ENCODE data around the gene CYP3A4. TPM values are rescaled to one million over a fixed set of nuclear protein-coding genes. Genes with fewer than 3 reads are reported as not detected.

Gene CYP3A4
- polyA plus RNA-seq, 1 of the 3 experiments (the other 2 are of a cell fraction): not detected

DNA sequence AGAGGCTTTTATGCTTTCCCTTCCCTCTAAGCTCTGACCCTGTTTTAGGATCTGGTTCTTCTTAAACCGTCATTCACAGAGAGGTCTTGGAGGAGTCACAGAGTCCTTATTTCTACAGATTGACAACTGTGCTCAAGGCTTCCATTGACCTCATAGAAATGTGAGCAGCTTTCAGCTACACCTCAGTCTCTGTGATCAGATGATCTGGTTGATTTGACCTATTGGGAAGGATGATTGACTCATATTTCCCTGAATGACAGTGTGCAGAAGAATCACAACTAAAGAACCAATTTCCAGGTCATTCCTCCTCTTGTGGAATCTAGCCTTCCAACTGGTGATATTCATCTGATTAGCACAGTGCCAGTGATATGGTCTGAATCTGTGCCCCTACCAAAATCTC is 3.4 kb downstream of the CYP3A4 start (continued):
- TF ChIP-seq, protein P1, sequence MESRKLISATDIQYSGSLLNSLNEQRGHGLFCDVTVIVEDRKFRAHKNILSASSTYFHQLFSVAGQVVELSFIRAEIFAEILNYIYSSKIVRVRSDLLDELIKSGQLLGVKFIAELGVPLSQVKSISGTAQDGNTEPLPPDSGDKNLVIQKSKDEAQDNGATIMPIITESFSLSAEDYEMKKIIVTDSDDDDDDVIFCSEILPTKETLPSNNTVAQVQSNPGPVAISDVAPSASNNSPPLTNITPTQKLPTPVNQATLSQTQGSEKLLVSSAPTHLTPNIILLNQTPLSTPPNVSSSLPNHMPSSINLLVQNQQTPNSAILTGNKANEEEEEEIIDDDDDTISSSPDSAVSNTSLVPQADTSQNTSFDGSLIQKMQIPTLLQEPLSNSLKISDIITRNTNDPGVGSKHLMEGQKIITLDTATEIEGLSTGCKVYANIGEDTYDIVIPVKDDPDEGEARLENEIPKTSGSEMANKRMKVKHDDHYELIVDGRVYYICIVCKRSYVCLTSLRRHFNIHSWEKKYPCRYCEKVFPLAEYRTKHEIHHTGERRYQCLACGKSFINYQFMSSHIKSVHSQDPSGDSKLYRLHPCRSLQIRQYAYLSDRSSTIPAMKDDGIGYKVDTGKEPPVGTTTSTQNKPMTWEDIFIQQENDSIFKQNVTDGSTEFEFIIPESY (IDR thresholded peaks at IDR 0.05; ENCODE audit: borderline replicate concordance, low read depth): no peak
- TF ChIP-seq GABPA (IDR thresholded peaks at IDR 0.05; ENCODE audit: low read depth): no peak
- TF ChIP-seq RAD21 (IDR thresholded peaks at IDR 0.05; ENCODE audit: low read length): no peak
- TF ChIP-seq EP300 (IDR thresholded peaks at IDR 0.05; ENCODE audit: borderline replicate concordance in 1 of 2, low read depth in 1 of 2, low read length in 1 of 2): no peak
- TF ChIP-seq, protein P2, sequence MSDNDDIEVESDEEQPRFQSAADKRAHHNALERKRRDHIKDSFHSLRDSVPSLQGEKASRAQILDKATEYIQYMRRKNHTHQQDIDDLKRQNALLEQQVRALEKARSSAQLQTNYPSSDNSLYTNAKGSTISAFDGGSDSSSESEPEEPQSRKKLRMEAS (IDR thresholded peaks at IDR 0.05; ENCODE audit: low read depth): no peak
- TF ChIP-seq, protein P3, sequence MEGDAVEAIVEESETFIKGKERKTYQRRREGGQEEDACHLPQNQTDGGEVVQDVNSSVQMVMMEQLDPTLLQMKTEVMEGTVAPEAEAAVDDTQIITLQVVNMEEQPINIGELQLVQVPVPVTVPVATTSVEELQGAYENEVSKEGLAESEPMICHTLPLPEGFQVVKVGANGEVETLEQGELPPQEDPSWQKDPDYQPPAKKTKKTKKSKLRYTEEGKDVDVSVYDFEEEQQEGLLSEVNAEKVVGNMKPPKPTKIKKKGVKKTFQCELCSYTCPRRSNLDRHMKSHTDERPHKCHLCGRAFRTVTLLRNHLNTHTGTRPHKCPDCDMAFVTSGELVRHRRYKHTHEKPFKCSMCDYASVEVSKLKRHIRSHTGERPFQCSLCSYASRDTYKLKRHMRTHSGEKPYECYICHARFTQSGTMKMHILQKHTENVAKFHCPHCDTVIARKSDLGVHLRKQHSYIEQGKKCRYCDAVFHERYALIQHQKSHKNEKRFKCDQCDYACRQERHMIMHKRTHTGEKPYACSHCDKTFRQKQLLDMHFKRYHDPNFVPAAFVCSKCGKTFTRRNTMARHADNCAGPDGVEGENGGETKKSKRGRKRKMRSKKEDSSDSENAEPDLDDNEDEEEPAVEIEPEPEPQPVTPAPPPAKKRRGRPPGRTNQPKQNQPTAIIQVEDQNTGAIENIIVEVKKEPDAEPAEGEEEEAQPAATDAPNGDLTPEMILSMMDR (IDR thresholded peaks at IDR 0.05): no peak

DNA sequence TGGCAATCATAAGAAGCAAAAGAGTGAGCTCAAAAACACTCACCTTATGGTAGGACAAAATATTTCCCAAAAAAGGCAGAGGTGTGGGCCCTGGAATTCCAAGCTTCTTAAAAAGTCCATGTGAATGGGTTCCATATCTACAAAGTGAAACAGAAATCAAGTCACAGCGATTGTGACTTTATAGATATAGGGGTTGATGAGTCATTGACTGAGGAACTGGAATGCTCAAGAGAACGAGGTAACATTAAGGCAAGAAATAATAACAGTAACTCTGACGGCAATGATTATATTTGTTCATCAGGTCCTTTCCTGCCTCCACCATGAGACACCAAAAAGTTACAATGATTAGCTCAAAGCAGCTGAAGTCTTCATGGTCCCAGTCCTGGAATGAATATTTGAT is 4.0 kb downstream of the CYP3A4 start:
- no peak overlapping the region for H3K9ac ChIP-seq
- 4% methylated on average over 3 of the region's 3 CpGs for WGBS (ENCODE audit: low lambda C conversion rate)
- H3K4me2 ChIP-seq: no peak overlapping the region
- H3K4me3 ChIP-seq (ENCODE audit: low read depth in 2 of 2, low read length in 1 of 2): no peak overlapping the region
- no peaks in the 10 kb centered on the region for H3F3A ChIP-seq (replicated peaks; ENCODE audit: insufficient read depth)
- no peak for TF ChIP-seq RCOR1 (IDR thresholded peaks at IDR 0.05; ENCODE audit: low read length)
- TF ChIP-seq MEF2A (IDR thresholded peaks at IDR 0.05; ENCODE audit: borderline replicate concordance, low read depth): no peak
- TF ChIP-seq, protein P4, sequence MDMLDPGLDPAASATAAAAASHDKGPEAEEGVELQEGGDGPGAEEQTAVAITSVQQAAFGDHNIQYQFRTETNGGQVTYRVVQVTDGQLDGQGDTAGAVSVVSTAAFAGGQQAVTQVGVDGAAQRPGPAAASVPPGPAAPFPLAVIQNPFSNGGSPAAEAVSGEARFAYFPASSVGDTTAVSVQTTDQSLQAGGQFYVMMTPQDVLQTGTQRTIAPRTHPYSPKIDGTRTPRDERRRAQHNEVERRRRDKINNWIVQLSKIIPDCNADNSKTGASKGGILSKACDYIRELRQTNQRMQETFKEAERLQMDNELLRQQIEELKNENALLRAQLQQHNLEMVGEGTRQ (IDR thresholded peaks at IDR 0.05; ENCODE audit: borderline replicate concordance, low read depth, low read length): no peak
- no peak for TF ChIP-seq ELF1 (IDR thresholded peaks at IDR 0.05)
- TF ChIP-seq, protein P5, sequence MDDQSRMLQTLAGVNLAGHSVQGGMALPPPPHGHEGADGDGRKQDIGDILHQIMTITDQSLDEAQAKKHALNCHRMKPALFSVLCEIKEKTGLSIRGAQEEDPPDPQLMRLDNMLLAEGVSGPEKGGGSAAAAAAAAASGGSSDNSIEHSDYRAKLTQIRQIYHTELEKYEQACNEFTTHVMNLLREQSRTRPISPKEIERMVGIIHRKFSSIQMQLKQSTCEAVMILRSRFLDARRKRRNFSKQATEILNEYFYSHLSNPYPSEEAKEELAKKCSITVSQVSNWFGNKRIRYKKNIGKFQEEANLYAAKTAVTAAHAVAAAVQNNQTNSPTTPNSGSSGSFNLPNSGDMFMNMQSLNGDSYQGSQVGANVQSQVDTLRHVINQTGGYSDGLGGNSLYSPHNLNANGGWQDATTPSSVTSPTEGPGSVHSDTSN (IDR thresholded peaks at IDR 0.05): no peak
- TF ChIP-seq FOSL2 (IDR thresholded peaks at IDR 0.05; ENCODE audit: borderline replicate concordance, low read depth): no peak
- no peak for TF ChIP-seq POLR2AphosphoS5 (IDR thresholded peaks at IDR 0.05; ENCODE audit: low read depth, low read length)
- TF ChIP-seq GABPA (IDR thresholded peaks at IDR 0.05; ENCODE audit: low read depth): no peak
- no peak for TF ChIP-seq TAF1 (IDR thresholded peaks at IDR 0.05; ENCODE audit: borderline replicate concordance, low read depth, low read length)
- TF ChIP-seq YY1 (IDR thresholded peaks at IDR 0.05; ENCODE audit: low read depth): no peak
- TF ChIP-seq TCF12 (IDR thresholded peaks at IDR 0.05): no peak
- TF ChIP-seq EP300 (IDR thresholded peaks at IDR 0.05; ENCODE audit: borderline replicate concordance in 1 of 2, low read depth in 1 of 2, low read length in 1 of 2): no peak
- no peak for TF ChIP-seq RFX5 (IDR thresholded peaks at IDR 0.05; ENCODE audit: low read length)
- no peak for TF ChIP-seq SMC3 (IDR thresholded peaks at IDR 0.05; ENCODE audit: low read depth, low read length)
- no peaks in the 10 kb centered on the region for H3K4me1 ChIP-seq (ENCODE audit: control insufficient read depth in 1 of 2, insufficient read depth in 2 of 2, low read depth in 1 of 2, low read length in 1 of 2)
- no peaks in the 10 kb centered on the region for H4K20me1 ChIP-seq (ENCODE audit: insufficient read depth)
- CTCF ChIA-PET: interaction anchor here (1.4 kb wide), 1 partner anchor 9 kb away, joined by 3 read pairs; no protein-coding TSS in a partner anchor
- no peak for DNase-seq
- no peaks in the 10 kb centered on the region for H3K79me2 ChIP-seq (ENCODE audit: insufficient read depth)
- H2AFZ ChIP-seq (ENCODE audit: low read depth): no peak overlapping the region
- H3K9me3 ChIP-seq: no peaks in the 10 kb centered on the region
- no peaks in the 10 kb centered on the region for H3K36me3 ChIP-seq (replicated peaks in 1 of 2; ENCODE audit: control insufficient read depth in 1 of 2, insufficient read depth in 2 of 2, low read length in 1 of 2)
- no peak overlapping the region for H3K27ac ChIP-seq (ENCODE audit: low read depth in 2 of 2, low read length in 1 of 2)
- no peaks in the 10 kb centered on the region; the same call in none of the 2 replicates for H3K27me3 ChIP-seq (ENCODE audit: insufficient read depth)
- H3K9me2 ChIP-seq: no peaks in the 10 kb centered on the region
- POLR2A ChIA-PET: no interaction called here
